NCI-H524 treated with DMSO at 0.1 percent for 48 hours (cell line): ENCODE results near the gene RPAP2.

Source experiments
- DNase-seq: peaks from one replicate; lab custom pipeline; 2025; lab: John Stamatoyannopoulos, UW

RPAP2 gene

DNA sequence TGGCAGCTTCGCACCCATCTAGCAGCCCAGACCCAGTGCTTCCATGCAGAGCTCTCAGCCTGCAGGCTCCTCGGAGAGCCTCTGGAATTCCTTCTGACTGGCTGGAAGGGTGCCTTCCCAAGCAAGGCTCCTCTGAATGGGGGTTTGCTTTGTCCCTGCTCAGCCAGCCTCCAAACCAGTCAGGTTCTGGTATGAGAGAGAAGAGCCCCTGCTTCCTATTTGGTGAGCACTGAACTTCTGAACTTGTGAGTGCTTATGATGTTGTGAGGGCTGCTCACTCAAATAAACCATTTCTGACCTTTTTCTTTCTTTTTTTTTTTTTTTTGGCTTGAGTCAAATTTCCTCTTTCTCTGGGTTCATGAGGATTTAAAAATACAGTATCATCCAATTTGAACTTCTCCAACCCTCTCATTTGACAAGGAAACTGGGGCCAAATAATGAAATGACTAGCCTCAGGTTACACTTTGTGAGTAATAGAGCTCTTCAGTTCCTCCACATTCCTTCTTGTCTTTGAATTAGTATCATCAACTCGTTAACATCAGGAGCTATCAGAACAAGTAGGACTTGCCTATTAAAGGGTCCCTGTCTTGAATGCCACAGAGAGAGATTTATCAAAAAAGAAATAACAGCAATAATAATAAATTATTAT is 148.3 kb downstream of the RPAP2 start:
- DNase-seq = no peak

DNA sequence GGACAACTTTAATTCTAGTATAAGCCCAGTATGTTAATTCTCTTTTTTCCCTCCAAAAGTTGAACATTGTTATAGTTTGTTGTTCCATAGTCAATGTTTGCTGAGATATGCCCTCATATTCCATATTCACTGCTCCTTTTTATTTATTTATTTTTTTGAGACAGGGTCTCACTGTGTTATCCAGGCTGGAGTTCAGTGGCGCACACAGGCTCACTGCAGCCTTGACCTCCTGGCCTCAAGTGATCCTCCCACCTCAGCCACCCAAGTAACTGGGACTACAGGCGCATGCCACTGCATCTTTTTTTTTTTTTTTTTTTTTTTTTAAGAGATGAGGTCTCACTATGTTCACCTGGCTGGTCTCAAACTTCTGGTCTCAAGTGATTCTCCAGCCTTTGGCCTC is 149.1 kb downstream of the RPAP2 start:
- DNase-seq = no peak
